Stimulated activated CD8-positive, alpha-beta memory T cell treated with anti-CD3 and anti-CD28 coated beads, Interleukin-12 subunit alpha, Interleukin-12 subunit beta, amount 100 ng/mL, for 4 hours (primary cell): ENCODE data around the gene TRDMT1.

Source experiments
- DNase-seq: peaks from one replicate; pipeline ENCODE4 v3.0.0-alpha.2; 2020; ENCODE audit warnings: low read depth

TRDMT1 gene

DNA sequence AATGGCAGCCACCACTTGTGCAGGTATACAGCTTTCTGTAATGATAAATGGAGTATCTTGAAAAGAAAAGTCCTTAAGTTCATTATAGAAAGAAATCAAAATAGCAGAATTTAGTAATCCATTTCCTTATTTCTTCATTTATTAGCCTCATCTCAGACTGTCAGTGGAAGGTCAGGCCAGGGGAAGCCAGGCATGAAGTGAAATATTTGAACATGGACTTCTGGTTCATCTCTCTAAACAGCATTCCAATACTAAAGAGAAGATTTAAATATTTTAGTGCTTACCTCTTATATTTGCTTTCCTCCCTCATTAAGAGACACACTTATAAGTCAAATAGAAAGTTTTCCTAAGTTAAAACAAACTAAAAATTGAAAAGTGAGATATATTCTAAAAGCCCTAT is 26.8 kb downstream of the TRDMT1 start:
- DNase-seq: no peak

DNA sequence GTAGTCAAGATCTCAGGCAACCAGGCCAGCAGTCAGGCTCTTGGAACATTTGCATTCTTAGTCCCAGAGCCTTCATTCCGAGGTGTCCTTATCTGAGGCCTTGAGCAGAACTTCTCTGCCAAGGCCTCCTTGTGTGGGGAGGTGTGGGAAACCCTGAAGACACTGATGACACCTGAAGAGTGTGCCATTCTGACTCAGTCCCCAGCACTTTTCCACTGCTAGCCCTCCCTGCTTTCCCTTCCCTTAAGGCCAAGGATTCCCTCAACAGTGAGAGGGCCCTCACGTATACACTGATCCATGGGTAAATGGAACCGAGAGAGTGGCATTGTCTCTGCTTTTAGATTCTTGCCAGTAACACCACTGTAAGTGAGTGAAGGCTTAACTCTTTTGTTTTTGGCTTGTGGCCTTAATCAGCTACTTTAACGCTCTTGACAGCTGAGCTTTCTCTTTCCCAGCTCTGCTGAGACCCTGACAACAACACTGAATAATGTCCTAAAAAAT is 30.3 kb downstream of the TRDMT1 start:
- DNase-seq: no peak

DNA sequence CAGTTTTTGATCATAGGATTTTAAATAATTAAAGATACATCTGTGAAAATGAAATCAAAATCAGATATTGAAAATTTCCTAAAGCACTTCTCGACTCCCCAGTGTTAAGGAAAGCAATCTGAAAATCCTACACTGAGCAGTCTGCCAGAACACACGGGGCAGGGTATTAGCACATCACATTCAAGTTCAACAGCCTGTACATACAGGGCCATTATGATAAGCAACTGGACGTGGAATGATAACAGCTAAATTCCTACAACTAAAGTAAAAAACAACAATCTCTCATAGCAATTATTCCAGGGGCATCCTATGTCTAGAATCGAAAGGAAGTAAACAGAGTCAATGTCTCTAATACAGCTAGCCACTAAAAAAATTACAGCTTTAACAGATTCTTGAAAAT is 31.7 kb downstream of the TRDMT1 start:
- DNase-seq: no peak

DNA sequence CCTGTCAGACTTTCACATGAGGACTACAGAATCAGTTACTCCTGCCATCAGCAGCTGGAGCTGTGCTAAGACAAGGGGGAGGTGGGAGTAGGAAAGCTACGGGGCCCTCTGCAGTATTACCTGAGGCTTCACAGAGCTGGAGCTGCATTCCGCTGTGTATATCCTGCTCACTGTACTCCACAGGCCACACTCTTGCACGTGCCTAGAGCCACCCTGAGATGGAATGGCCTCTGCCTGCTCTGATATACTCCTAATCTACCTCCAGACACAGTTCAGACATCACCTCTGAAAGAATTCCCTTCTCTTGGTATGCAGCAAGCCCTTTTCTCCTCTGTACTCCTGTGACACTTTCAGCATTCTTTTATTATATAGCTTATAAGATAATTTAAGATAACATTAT is 34.8 kb downstream of the TRDMT1 start:
- DNase-seq: no peak

DNA sequence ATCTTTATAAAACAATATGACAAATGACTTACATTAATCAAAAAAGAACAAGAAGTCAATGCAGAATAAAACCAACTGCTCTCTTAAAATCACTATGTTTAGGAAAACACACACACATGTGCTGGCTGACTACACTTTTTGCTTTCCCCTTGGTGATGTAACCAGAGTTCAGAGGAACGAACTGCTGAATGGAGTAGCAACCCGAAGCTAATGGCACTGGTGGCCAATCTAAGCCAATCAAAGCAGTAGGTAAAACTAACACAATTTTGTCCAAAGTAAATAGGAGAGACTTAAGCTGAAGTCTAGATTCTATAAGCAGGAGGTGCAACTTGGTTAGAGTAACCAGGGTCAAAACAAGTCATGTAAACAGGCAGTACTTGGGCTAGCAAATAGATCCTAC is 38.6 kb downstream of the TRDMT1 start:
- DNase-seq: no peak

DNA sequence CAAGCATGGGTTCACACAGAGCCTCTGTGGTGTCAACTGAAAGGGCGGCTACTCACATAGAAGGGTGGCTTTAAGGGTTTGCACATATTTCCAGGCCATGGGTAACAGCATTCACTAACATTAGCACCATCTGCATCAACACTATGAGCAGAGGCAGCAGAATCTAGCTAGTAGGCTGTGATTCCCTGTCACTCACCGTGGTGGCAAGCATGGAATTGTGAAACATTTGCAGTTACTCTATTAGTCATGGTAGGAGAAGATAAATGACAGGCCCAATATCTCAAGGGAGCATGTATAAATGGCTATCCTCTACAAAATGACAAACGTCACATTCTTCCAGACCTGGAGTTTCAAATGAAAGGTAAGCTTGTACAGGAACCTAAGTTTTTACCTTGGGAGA is 39.7 kb downstream of the TRDMT1 start:
- no peak for DNase-seq

DNA sequence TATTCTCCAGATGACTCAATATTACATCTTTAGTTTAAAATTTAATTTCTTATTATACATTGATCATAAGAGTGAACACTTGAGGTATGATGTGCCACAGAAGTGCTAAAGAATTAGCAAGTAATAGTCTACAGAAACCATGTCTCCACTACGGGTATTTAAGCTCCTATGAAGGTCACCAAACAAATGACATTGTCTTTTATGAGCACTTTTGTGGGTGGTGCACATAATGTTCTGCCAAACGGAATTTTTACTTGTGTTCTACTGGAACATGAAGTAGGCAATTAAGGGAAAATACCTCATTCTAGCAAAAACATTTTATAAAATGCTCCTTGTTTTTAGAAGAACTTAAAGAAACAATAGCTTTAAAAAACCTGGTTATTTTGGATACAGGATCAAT is 44.4 kb downstream of the TRDMT1 start:
- no peak for DNase-seq

DNA sequence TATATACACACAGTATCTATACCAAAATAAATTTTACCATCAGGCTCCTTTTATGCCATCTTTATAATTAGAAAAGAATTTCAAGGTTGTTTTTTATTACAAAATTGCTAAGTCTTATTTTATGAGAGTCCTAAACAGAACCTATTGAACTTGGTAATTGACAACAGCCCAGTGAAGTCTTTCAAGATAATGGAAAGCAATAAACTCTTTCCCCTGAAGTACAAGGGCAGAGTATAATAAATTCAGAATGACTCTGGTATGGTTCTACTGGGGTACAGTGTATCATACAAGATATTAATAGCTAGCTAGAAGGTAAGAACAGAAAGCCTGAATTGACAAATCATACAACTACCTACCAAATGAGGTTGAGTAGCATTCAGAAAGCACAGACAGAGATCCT is 45.6 kb downstream of the TRDMT1 start:
- no peak for DNase-seq

DNA sequence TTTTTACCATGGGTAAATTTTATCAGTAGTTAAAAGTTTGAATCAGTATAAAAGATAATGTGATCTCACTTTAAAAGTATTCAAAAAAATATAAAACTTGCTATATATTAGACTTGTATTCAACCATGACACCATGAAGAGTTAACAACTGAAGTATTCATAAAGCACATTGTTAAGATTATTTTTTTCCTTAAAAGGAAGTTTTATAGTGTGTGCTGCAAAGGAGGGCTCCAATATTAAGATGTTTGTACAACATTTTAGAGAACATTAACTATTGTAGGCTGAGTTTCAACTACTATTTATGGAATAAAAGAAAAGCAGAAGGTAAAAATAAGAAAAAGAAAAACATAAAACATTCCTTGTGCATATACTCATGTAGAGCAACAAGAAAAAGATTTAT is 47.4 kb downstream of the TRDMT1 start:
- DNase-seq: no peak

DNA sequence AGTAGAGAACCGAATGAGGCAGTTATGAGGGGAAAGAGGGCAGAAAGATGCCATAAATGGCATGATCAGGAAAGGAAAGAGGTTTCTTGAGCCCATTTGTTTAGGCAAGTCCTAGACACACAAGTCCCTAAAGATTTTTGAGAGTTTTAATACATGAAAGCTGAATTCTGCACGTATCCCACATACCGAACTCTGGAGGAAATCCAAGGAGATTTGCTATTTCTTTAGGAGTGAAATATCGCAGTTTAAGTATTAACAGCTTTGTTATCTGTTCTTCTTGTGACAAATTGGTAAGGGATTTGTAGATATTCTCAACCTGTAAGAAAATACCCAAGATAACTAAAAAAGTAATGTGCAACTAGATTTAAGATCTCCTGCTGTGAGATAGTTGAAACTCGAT is 48.2 kb downstream of the TRDMT1 start:
- DNase-seq: no peak

DNA sequence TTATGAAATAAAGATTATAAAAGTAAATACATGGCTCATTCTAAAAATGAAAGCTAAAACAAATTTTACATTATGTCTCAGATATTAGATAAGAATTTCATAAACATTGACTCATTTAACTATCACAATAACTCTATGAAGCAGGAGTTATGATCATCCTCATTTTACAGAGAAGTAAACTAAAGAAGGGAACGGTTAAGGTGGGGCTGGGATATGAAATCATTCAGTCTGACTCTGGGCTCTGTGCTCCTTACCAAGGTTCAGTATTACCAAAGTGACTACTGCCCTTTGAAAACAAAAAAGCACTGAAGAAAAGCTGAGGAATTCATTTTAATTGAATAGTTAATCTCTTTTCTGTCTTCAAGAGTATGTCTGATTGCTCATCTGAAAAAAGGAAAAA is 49.8 kb downstream of the TRDMT1 start:
- DNase-seq: no peak

DNA sequence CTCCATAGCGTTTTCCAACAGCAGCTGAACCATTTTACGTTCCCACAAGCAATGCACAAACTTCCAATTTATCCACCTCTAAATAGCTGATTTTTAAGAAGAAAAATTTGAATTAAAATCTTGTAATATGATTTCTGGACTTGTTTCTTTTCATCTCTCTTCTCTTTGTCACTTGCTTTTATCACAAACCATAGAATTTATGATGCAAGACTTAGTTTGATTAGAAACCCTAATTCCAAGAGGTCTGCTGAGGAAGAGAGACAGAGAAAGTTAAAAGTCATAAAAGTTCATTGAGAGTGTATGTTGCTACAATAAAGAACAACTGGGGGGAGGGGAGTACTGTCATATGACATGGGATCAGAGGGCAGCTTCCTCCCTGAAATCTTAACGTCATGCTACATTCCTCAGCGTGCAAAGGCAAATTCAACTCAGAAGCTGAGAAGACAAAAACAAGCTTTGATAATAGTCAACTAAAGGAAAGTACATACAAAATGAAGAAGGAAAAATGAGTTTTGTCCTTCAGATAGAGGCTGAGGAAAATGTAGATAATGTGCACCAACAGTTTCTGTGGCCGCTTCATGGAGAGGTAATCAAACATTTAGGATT is 53.5 kb downstream of the TRDMT1 start:
- DNase-seq: no peak

DNA sequence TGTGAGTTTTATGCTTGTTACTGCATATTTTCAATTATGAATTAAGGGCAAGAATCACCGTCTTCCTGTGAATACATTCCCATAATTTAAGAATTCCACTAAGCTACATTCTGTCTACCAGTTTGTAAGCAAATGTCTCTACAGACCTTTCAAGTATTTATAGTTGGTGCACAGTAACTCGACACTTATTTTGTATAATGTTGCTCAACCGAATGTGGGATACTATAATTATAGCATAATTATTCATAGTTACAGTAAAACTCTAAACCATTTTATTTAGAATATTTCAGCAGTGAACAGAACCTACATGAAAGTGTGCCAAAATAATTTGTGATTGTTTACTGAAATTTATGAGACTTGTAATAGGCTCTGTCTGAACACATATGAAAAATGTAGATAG is 54.6 kb downstream of the TRDMT1 start:
- DNase-seq: no peak

DNA sequence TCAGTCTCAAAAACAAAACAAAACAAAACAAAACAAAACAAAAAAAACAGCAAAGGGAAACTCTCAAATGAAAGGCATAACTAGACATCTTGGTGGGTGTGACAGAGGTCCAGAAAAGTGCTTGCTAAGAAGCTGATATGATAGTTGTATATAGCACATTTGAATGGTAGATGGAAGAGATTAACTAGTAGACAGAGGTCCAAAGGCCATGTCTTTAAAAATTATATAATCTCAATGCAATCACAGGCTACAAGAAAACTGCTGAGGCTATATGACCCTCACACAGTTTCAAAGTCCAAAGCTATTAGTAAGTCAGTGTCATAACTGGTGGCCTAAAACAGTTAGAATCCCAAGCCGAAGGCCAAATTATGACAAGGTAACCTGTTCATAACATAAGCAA is 56.2 kb downstream of the TRDMT1 start:
- no peak for DNase-seq

DNA sequence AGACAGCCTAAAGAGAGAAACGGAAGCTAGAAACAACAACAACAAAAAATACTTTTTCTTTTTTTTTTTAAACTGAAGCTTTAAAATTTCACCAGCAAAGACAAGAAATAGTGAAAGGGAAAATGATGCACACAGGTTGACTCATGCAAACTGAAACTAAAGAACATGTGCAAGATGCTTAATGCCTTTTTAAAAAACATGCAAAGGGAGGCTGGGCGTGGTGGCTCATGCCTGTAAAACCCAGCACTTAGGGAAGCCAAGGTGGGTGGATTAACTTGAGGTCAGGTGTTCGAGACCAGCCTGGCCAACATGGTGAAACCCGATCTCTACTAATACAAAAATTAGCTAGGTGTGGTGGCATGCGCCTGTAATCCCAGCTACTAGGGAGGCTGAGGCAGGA is 56.7 kb downstream of the TRDMT1 start:
- no peak for DNase-seq

DNA sequence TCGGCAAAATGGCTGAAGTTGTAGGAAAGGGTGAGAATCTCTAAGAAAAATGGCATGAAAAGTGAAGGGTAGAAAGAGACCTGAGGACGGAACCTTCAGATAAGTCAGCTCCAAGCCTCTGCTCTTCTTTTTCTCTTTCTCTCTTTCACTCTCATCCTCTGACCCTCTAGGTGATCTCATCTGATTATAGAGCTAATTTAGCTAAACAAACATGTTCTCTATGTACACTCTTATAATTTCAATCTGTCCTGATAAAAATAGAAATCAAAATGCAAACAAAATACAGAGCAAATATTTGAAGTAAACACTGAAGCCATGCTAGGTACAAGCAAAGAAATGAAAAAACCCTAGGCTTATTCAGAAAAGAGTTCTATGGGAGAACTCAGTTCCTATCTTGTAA is 57.4 kb downstream of the TRDMT1 start:
- no peak for DNase-seq

DNA sequence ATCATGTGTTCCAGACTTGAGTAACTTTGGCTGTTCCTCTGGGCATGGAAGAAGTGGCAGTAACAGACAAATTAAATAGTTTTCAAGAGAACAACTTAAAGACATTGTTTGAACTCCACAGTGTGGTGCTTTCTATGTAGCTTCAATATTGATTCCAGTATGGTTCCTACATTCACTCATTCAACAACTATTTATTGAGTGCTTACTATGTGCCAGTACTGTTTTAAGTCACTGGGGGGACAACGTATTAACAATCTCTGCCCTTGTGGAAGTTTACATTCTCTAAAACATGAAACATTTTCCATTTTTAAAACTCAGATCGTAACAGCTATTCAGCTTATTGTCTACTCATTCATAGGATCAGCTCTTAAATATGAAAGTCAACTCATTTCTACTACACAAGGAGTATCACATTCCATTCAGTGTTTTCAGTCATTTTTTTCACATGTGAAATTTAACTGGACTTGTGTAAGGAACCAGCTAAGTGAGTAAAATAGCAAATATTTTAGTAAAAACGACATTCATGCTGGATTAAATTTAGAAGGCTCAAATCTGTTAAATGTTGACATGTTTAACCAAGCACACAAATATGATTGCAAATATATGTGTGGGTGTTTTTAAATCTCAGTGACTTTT is 58.3 kb downstream of the TRDMT1 start:
- no peak for DNase-seq

DNA sequence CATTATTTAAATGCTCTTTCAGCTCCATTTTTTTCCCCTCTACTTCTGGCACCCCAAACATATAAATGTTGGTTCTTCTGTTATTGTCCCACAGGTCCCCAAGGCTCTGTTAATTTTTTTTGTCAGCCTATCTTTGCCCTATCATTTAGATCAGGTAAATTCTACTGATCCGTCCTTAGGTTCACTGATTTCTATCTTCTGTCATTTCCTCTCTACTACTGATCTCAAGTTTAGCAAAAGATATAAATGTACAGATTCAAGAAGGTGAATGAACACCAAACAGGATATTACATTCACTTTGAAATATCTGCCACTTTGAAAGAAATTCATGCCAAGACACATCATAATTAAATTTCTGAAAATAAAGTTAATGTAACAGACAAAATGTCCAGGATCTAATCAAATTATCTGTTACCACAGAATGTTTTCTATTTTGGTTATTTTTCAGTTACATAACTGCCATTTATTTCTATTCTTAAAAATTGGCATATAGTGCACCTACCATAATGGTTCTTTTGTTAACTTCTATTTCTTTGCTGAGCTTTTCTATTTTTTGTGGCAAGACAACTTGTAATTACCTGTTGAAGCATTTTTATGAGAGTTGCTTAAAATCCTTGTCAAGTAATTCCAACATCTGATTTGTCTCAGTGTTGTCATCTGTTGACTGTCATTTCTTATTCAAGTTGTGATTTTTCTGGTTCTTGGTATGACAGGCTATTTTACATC is 59.8 kb downstream of the TRDMT1 start:
- DNase-seq: no peak

DNA sequence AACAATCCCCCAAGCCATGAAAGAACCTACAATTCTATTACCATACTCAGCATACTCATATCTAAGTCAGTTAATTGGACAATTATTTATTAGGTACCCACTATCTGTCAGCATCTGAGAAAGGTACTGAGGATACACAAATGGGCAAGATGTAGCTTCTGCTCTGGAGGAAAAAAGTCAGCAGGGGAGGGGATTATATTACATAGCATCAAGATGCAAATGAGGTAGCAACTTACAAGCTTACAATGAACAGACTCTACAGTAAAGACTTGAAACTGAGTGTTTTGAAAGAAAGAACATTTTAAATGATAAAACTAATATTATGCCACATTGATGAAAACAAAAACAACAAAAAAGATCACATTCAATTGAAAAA is 61.1 kb downstream of the TRDMT1 start:
- no peak for DNase-seq

DNA sequence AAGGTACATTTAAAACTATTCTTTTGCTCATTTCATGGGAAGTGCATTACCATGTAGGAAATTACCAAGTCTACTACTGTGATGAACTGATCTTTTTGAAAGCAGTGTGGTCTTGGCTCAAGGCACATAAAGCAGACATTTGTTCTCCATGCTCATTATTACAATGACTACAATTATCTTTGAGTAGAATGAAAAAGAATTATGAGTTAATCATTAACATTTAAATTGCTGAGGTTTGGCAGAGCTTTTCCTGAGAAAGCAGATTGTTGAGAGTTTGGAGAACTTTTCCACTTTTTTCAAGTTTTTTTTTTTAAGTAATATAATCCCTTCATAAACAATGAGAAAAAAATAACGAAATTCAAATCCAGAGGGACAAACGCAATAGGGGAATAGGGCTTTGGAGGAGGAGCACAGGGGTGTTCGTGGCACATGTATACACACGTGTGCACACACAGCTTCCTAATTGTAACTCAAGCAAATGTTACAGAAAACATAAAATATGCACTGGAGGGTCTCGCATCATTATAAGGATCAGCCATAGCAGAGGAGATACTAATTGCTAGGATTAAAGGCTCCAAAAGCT is 62.9 kb downstream of the TRDMT1 start:
- no peak for DNase-seq

DNA sequence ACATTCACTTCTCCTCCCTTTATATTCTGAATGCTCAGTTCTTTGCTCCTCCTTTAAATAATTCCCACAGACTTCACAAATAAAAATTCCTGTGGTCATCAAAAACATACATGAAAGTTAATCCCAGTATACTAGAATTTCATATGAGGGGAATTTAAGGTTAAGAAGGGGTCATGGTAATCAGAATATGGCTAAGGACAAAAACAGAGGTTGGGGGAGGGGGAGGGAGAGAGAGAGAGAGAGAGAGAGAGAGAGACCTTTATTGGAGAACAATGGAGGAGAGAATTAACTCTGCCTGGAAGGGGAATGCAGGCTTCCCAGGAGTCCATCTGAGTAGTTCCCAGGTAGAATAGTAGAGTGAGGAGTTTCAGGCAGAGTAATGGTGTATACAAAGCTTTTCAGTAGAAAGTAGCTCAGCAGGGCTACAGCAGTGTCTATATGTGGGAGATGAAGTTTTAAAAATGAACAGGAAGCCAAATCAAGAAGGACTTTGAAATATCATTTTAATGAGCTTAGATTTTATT is 66.7 kb downstream of the TRDMT1 start:
- no peak for DNase-seq

DNA sequence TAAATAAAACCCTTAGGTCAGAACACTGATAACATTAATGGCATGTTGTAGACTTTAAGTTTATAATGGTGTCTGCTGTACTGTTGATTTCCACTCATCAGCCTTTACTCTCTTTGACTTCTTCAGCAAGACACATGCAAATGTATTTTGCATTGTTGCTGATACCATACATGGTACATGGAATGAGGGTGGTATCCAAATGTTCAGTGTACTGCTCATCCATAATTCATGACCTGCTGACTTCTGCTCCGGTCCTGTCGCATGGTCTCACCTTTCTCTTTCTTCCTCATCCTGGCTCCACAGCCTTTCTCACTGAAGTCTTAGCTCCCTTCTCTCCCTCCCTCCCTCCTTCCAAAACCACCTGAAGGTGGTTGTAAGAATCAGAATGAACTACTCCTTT is 67.2 kb downstream of the TRDMT1 start:
- no peak for DNase-seq

DNA sequence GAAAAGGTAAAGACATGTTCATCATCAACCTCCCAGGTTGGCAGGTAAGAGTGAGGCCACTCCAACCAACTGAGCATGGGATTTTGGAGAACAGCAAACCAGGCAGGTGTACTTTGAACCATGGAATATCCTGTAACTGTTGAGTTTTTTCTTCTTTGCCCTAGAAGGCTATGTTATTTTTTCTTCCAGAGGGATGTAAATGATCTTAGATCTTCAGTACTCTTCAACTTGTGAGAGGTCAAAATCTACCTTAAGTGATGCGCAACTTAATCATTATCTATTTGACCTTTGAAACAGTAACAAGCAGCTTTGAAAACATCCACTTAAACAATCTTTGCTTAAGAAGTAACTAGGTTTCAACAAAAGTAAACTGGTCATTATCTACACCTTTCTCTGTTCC is 71.7 kb downstream of the TRDMT1 start, which contains the start of gene CUBN:
CUBN (minus strand) TSS at position 71 of the 400 bp plus-strand sequence; CDS start at position 25, 46 bp downstream.
- DNase-seq: no peak
